B cell (primary cell): Measurements from ENCODE around the gene KLHL22. TPM values are rescaled to one million over a fixed set of nuclear protein-coding genes. Genes with fewer than 3 reads are reported as not detected.
"Not testable (repeated sequence)": the region's sequence is repeated elsewhere in the genome, so short reads cannot be mapped to it uniquely, and the experiment has no call there.

ENCODE experiments used
- ATAC-seq: fragments of 200-7000 bp; cut with Tn5 transposase; one replicate; pipeline ENCODE4 v1.10.0; 2021; ENCODE audit warnings: low read depth, mild to moderate bottlenecking, moderate number of reproducible peaks, moderate library complexity
- CTCF ChIA-PET: fragments of 350-600 bp; sonication (Branson Sonifier 250); formaldehyde crosslinking; loops from one replicate; lab custom pipeline; 2021; ENCODE audit warnings: antibody characterized with exemption, inconsistent platforms; lab: Charles Lee
- POLR2A ChIA-PET: fragments of 350-600 bp; sonication (Branson Sonifier 250); formaldehyde crosslinking; loops from one replicate; lab custom pipeline; 2021; ENCODE audit warnings: antibody characterized with exemption; lab: Charles Lee
- DNase-seq: peaks from one replicate; pipeline ENCODE4 v3.0.0; 2013
- H2AFZ ChIP-seq: 2 replicates; pipeline ENCODE4 v1.6.1; 2012; ENCODE audit warnings: mild to moderate bottlenecking, low read depth, low read length; ENCODE audit not compliant: insufficient read depth, poor library complexity, severe bottlenecking
- H3K27ac ChIP-seq, 2 donors: 1 replicate in 1 of 2; 2 replicates in 1 of 2; pipeline ENCODE4 v1.5.1; 2012 to 2013; ENCODE audit warnings: low read length in 2 of 2, mild to moderate bottlenecking in 2 of 2, moderate library complexity in 1 of 2
- H3K27me3 ChIP-seq, 4 experiments: fragments of 200-600 bp in 1 of 4; sonication (generic) in 1 of 4; replicated peaks in 1 of 4; 1 replicate in 2 of 4; 2 replicates in 2 of 4; pipeline versions ENCODE4 v1.6.1 to v1.7.0; 2013 to 2016; ENCODE audit warnings: low read length in 3 of 4, mild to moderate bottlenecking in 2 of 4, mixed read lengths in 1 of 4, moderate library complexity in 1 of 4; ENCODE audit not compliant: insufficient read depth in 4 of 4, control insufficient read depth in 3 of 4; ENCODE audit errors: control extremely low read depth in 1 of 4
- H3K36me3 ChIP-seq, 2 experiments: replicated peaks in 1 of 2; 1 replicate in 1 of 2; 2 replicates in 1 of 2; pipeline versions ENCODE4 v1.6.1 to v1.7.1; 2013; ENCODE audit warnings: low read length in 1 of 2; ENCODE audit not compliant: insufficient read depth in 2 of 2, control insufficient read depth in 1 of 2; ENCODE audit errors: control extremely low read depth in 1 of 2, extremely low read depth in 1 of 2
- H3K4me1 ChIP-seq, 2 donors: fragments of 200-600 bp in 1 of 2; sonication (generic) in 1 of 2; 1 replicate in 1 of 2; 2 replicates in 1 of 2; pipeline versions ENCODE4 v1.5.1 to v1.6.1; 2013 to 2017; ENCODE audit warnings: low read length in 2 of 2; ENCODE audit not compliant: control insufficient read depth in 2 of 2, insufficient read depth in 2 of 2
- H3K4me2 ChIP-seq: replicated peaks from 2 replicates; pipeline ENCODE3; 2012; ENCODE audit warnings: mild to moderate bottlenecking, low read depth, low read length; ENCODE audit not compliant: poor library complexity, severe bottlenecking
- H3K4me3 ChIP-seq, 5 experiments: fragments of 200-600 bp in 1 of 5; sonication (generic) in 1 of 5; 1 replicate in 3 of 5; 2 replicates in 2 of 5; pipeline versions ENCODE4 v1.5.1 to v1.7.0; 2011 to 2016; ENCODE audit warnings: low read length in 4 of 5, mild to moderate bottlenecking in 4 of 5, low read depth in 2 of 5, control low read depth in 1 of 5, moderate library complexity in 1 of 5; ENCODE audit not compliant: insufficient read depth in 1 of 5; ENCODE audit errors: control extremely low read depth in 1 of 5, extremely low read depth in 1 of 5
- H3K79me2 ChIP-seq: fragments of 200-600 bp; sonication (generic); one replicate; pipeline ENCODE4 v1.6.0; 2016; ENCODE audit warnings: low read length; ENCODE audit not compliant: control insufficient read depth, insufficient read depth
- H3K9ac ChIP-seq: fragments of 200-600 bp; sonication (generic); 2 replicates; pipeline ENCODE4 v1.6.1; 2017; ENCODE audit warnings: mild to moderate bottlenecking, low read length, moderate library complexity
- H3K9me3 ChIP-seq, 3 donors: one replicate each; pipeline versions ENCODE4 v1.6.1 to v1.7.1; 2013; ENCODE audit warnings: low read length in 2 of 3; ENCODE audit not compliant: control insufficient read depth in 2 of 3, insufficient read depth in 1 of 3; ENCODE audit errors: control extremely low read depth in 1 of 3
- H4K20me1 ChIP-seq: 2 replicates; pipeline ENCODE4 v1.6.0; 2012; ENCODE audit warnings: mild to moderate bottlenecking, low read length; ENCODE audit not compliant: insufficient read depth, control insufficient read depth, poor library complexity, severe bottlenecking
- H3K27ac Mint-ChIP-seq: one replicate; pipeline ENCODE4 v1.8.0; 2021; ENCODE audit warnings: mixed read lengths
- H3K27me3 Mint-ChIP-seq: one replicate; pipeline ENCODE4 v1.8.0; 2021; ENCODE audit warnings: mixed read lengths
- H3K4me1 Mint-ChIP-seq: one replicate; pipeline ENCODE4 v1.8.0; 2021; ENCODE audit warnings: mixed read lengths
- H3K4me3 Mint-ChIP-seq: one replicate; pipeline ENCODE4 v1.8.0; 2021; ENCODE audit warnings: mixed read lengths
- H3K9me3 Mint-ChIP-seq: one replicate; pipeline ENCODE4 v1.8.0; 2022; ENCODE audit warnings: mixed read lengths; ENCODE audit not compliant: insufficient read depth
- CTCF ChIP-seq: fragments of 200-600 bp; IDR thresholded peaks from one replicate; pipeline ENCODE4 v1.8.0; 2022; ENCODE audit warnings: antibody characterized with exemption, mild to moderate bottlenecking
- EZH2 ChIP-seq: IDR thresholded peaks from 2 replicates; pipeline ENCODE4 v1.6.1; 2012; ENCODE audit warnings: borderline replicate concordance, low read depth, mild to moderate bottlenecking, moderate library complexity, low read length; ENCODE audit not compliant: insufficient read depth, poor library complexity, severe bottlenecking
- WGBS: methylation state at CpG from one replicate; pipeline ENCODE4 v1.1.5; 2013; ENCODE audit warnings: missing lambda C conversion rate; ENCODE audit not compliant: insufficient coverage; 5-methylcytosine and 5-hydroxymethylcytosine counted together
- intact Hi-C: fragments of 100-400 bp; cut with micrococcal nuclease; formaldehyde crosslinking; loops from one replicate; pipeline ENCODE4 v1.10.0; 2022
- polyA plus RNA-seq: library from polyadenylated mRNA; depleted of rRNA; stranded (reverse); fragments of >200 nt; gene quantifications from 2 replicates; pipeline ENCODE4 v1.2.3, GENCODE V29; 2012
- total RNA-seq, 2 donors: library from RNA; stranded (reverse); fragments of 120-200 nt in 1 of 2; gene quantifications; 1 replicate in 1 of 2; 2 replicates in 1 of 2; pipeline versions ENCODE4 v1.2.3 to v1.2.4, GENCODE V29; 2013 to 2022

The KLHL22 gene
- total and polyA plus RNA-seq, 2 donors (not counting 1 experiment from before 2014, with no cell fraction given): 37.0 to 45.6 TPM

- no peak for ATAC-seq
- H3K27ac ChIP-seq: no peak overlapping the region
- H2AFZ ChIP-seq: no peak overlapping the region
- H3K79me2 ChIP-seq: peaks cover 14% of the 10 kb centered on the region
- H3K27me3 Mint-ChIP-seq: no peaks in the 10 kb centered on the region
- H3K9ac ChIP-seq: no peak overlapping the region
- peaks cover 0 to 8% of the 10 kb centered on the region in 2 experiments for H3K36me3 ChIP-seq
- TF ChIP-seq EZH2 (no peak), CTCF (no peak)
- H3K9me3 Mint-ChIP-seq: no peaks in the 10 kb centered on the region
- POLR2A ChIA-PET: no interaction called here
- no peak for DNase-seq
- no peak overlapping the region for H3K27ac Mint-ChIP-seq
- no peaks in the 10 kb centered on the region for H3K9me3 ChIP-seq
- intact Hi-C loops: no loop called here
- H3K4me1 ChIP-seq: no peaks in the 10 kb centered on the region
- CTCF ChIA-PET: no interaction called here
- H3K27me3 ChIP-seq: no peaks in the 10 kb centered on the region
- peaks cover 9% of the 10 kb centered on the region for H4K20me1 ChIP-seq
- no peak overlapping the region for H3K4me3 ChIP-seq
- H3K4me1 Mint-ChIP-seq: no peaks in the 10 kb centered on the region
- H3K4me3 Mint-ChIP-seq: no peak overlapping the region
- WGBS: no CpG with 5 or more reads among the region's 1 CpG
- H3K4me2 ChIP-seq: no peak overlapping the region
Measured at GRCh38 chr22:20479612-20480196, 15.9 kb downstream of the KLHL22 start.

- H2AFZ ChIP-seq, H3K9me3 Mint-ChIP-seq, POLR2A ChIA-PET, H3K9ac ChIP-seq, H3K27ac ChIP-seq, H4K20me1 ChIP-seq, H3K9me3 ChIP-seq, CTCF ChIA-PET, H3K4me3 Mint-ChIP-seq, DNase-seq, ATAC-seq, H3K4me1 ChIP-seq, H3K36me3 ChIP-seq, H3K27me3 Mint-ChIP-seq, H3K4me1 Mint-ChIP-seq, H3K4me3 ChIP-seq, H3K27me3 ChIP-seq, intact Hi-C loops, H3K79me2 ChIP-seq, H3K4me2 ChIP-seq, H3K27ac Mint-ChIP-seq: not testable (repeated sequence)
- WGBS: no CpG with 5 or more reads among the region's 6 CpGs
Measured at GRCh38 chr22:20478059-20478458, 17.5 kb downstream of the KLHL22 start.

- H3K36me3 ChIP-seq, H3K9me3 Mint-ChIP-seq, H4K20me1 ChIP-seq, H3K4me3 ChIP-seq, H3K4me1 Mint-ChIP-seq, H3K4me3 Mint-ChIP-seq, ATAC-seq, H3K27me3 Mint-ChIP-seq, POLR2A ChIA-PET, DNase-seq, H2AFZ ChIP-seq, H3K9me3 ChIP-seq, H3K4me1 ChIP-seq, intact Hi-C loops, H3K4me2 ChIP-seq, H3K27me3 ChIP-seq, H3K9ac ChIP-seq, H3K27ac Mint-ChIP-seq, H3K79me2 ChIP-seq, H3K27ac ChIP-seq: not testable (repeated sequence)
- CTCF ChIA-PET: interaction anchor here (1.6 kb wide), 1 partner anchor 12 kb away, joined by 3 read pairs; no protein-coding TSS in a partner anchor
- 95% methylated on average over 3 of the region's 12 CpGs for WGBS
Measured at GRCh38 chr22:20475569-20475968, 20.0 kb downstream of the KLHL22 start.
